ENCODE measurements around the gene UBR1. TPM values are rescaled to one million over a fixed set of nuclear protein-coding genes. Genes with fewer than 3 reads are reported as not detected.

The UBR1 gene
- total RNA-seq, 4 donors from 2014 or later = 11.6 to 38.2 (median 17.2) TPM

GRCh38 chr15:43093026-43093425, 12.8 kb downstream of the UBR1 start:
- intact Hi-C loops (cut with DNase I; ENCODE audit: low total_unique reads) = no loop called here
- DNase-seq (ENCODE audit: low spot score in 2 of 2) = no peak
- no peak overlapping the region for H3K4me3 ChIP-seq (ENCODE audit: low read depth, poor library complexity, severe bottlenecking)
- TF ChIP-seq CTCF (IDR thresholded peaks at IDR 0.05) (no peak), POLR2A (IDR thresholded peaks at IDR 0.05) (no peak)
- 84 to 94% methylated on average over 1 of the region's 1 CpG for WGBS, 2 donors

GRCh38 chr15:43091859-43092258, 14.0 kb downstream of the UBR1 start:
- no peak for DNase-seq (ENCODE audit: low spot score in 2 of 2)
- intact Hi-C loops (cut with DNase I; ENCODE audit: low total_unique reads) = no loop called here
- TF ChIP-seq POLR2A (IDR thresholded peaks at IDR 0.05) (no peak), CTCF (IDR thresholded peaks at IDR 0.05) (no peak)
- 95 to 96% methylated on average over 4 of the region's 4 CpGs for WGBS, 2 donors
- no peak overlapping the region for H3K4me3 ChIP-seq (ENCODE audit: low read depth, poor library complexity, severe bottlenecking)

- DNase-seq (ENCODE audit: low spot score in 2 of 2) = no peak
- WGBS, 2 donors = 68 to 70% methylated on average over 1 of the region's 1 CpG
- no peak overlapping the region for H3K4me3 ChIP-seq (ENCODE audit: low read depth, poor library complexity, severe bottlenecking)
- intact Hi-C loops (cut with DNase I; ENCODE audit: low total_unique reads) = no loop called here
- TF ChIP-seq POLR2A (IDR thresholded peaks at IDR 0.05) (no peak), CTCF (IDR thresholded peaks at IDR 0.05) (no peak)
Observed at GRCh38 chr15:43086551-43086950, 19.3 kb downstream of the UBR1 start.

GRCh38 chr15:43085921-43086320, 19.9 kb downstream of the UBR1 start:
- no peak for DNase-seq (ENCODE audit: low spot score in 2 of 2)
- no peak overlapping the region for H3K4me3 ChIP-seq (ENCODE audit: low read depth, poor library complexity, severe bottlenecking)
- intact Hi-C loops (cut with DNase I; ENCODE audit: low total_unique reads) = no loop called here
- TF ChIP-seq POLR2A (IDR thresholded peaks at IDR 0.05) (no peak), CTCF (IDR thresholded peaks at IDR 0.05) (no peak)

- TF ChIP-seq CTCF (IDR thresholded peaks at IDR 0.05) (no peak), POLR2A (IDR thresholded peaks at IDR 0.05) (no peak)
- no peak overlapping the region for H3K4me3 ChIP-seq (ENCODE audit: low read depth, poor library complexity, severe bottlenecking)
- 84 to 100% methylated on average over 1 of the region's 1 CpG for WGBS, 2 donors
- intact Hi-C loops (cut with DNase I; ENCODE audit: low total_unique reads) = no loop called here
- DNase-seq (ENCODE audit: low spot score in 2 of 2) = no peak
Observed at GRCh38 chr15:43082509-43082908, 23.3 kb downstream of the UBR1 start.

- H3K4me3 ChIP-seq (ENCODE audit: low read depth, poor library complexity, severe bottlenecking) = no peak overlapping the region
- TF ChIP-seq POLR2A (IDR thresholded peaks at IDR 0.05) = no peak
- TF ChIP-seq CTCF (IDR thresholded peaks at IDR 0.05) = no peak
- intact Hi-C loops (cut with DNase I; ENCODE audit: low total_unique reads) = no loop called here
- no peak for DNase-seq (ENCODE audit: low spot score in 2 of 2)
- WGBS, 2 donors = 96 to 98% methylated on average over 7 of the region's 7 CpGs
Observed at GRCh38 chr15:43081283-43081682, 24.6 kb downstream of the UBR1 start.
